Fibroblast of peridontal ligament (primary cell): ENCODE measurements around the gene PGM2L1.
A peak's percentile ranks its signal among the peaks of the same experiment; 100 is the strongest.
"Not testable (repeated sequence)": the region's sequence is repeated elsewhere in the genome, so short reads cannot be mapped to it uniquely, and the experiment has no call there.

Experiments
- DNase-seq: peaks from one replicate; pipeline ENCODE4 v3.0.0-alpha.2; 2010; ENCODE audit errors: extremely low read depth

The PGM2L1 gene

GRCh38 chr11:74400606-74401005, 2.4 kb upstream of the PGM2L1 start:
- DNase-seq: no peak

GRCh38 chr11:74397501-74398243, 561 bp downstream of the PGM2L1 start:
- no peak for DNase-seq

GRCh38 chr11:74392256-74392655, 6.0 kb downstream of the PGM2L1 start:
- no peak for DNase-seq

GRCh38 chr11:74391193-74391592, 7.0 kb downstream of the PGM2L1 start:
- DNase-seq: no peak

- no peak for DNase-seq
Observed at GRCh38 chr11:74390697-74391096, 7.5 kb downstream of the PGM2L1 start.

- peak; percentile 61 for DNase-seq
Observed at GRCh38 chr11:74388678-74389327, 9.4 kb downstream of the PGM2L1 start.

GRCh38 chr11:74384641-74385040, 13.6 kb downstream of the PGM2L1 start:
- no peak for DNase-seq

GRCh38 chr11:74380746-74381439, 17.3 kb downstream of the PGM2L1 start:
- DNase-seq: no peak

GRCh38 chr11:74377689-74378088, 20.5 kb downstream of the PGM2L1 start:
- no peak for DNase-seq

GRCh38 chr11:74373382-74373781, 24.9 kb downstream of the PGM2L1 start:
- peak; percentile 26 for DNase-seq

GRCh38 chr11:74371269-74372052, 26.8 kb downstream of the PGM2L1 start:
- DNase-seq: peak; percentile 10

GRCh38 chr11:74370123-74370522, 28.1 kb downstream of the PGM2L1 start:
- DNase-seq: no peak

- no peak for DNase-seq
Observed at GRCh38 chr11:74367881-74368280, 30.4 kb downstream of the PGM2L1 start.

- DNase-seq: peak; percentile 60
Observed at GRCh38 chr11:74366576-74366975, 31.7 kb downstream of the PGM2L1 start.

GRCh38 chr11:74365805-74366204, 32.4 kb downstream of the PGM2L1 start:
- not testable (repeated sequence) for DNase-seq

GRCh38 chr11:74357449-74357848, 40.8 kb downstream of the PGM2L1 start:
- DNase-seq: peak; percentile 29

- no peak for DNase-seq
Observed at GRCh38 chr11:74355626-74356025, 42.6 kb downstream of the PGM2L1 start.

- DNase-seq: peak; percentile 38
Observed at GRCh38 chr11:74354036-74354435, 44.2 kb downstream of the PGM2L1 start.

GRCh38 chr11:74347381-74347780, 50.9 kb downstream of the PGM2L1 start:
- DNase-seq: peak; percentile 51

- DNase-seq: peak; percentile 87
Observed at GRCh38 chr11:74345420-74345819, 52.8 kb downstream of the PGM2L1 start.

- DNase-seq: no peak
Observed at GRCh38 chr11:74341921-74342320, 56.3 kb downstream of the PGM2L1 start.

- no peak for DNase-seq
Observed at GRCh38 chr11:74339619-74340018, 58.6 kb downstream of the PGM2L1 start.
